ENCODE data around the gene SMAD2.

SMAD2 gene

GRCh38 chr18:47946889-47947288 lies 16.4 kb upstream of the SMAD2 start:
- TF ChIP-seq GATA3 (IDR thresholded peaks at IDR 0.05; ENCODE audit: low read depth, low read length) (no peak), GATA2 (IDR thresholded peaks at IDR 0.05; ENCODE audit: low read depth, low read length) (no peak)

DNA sequence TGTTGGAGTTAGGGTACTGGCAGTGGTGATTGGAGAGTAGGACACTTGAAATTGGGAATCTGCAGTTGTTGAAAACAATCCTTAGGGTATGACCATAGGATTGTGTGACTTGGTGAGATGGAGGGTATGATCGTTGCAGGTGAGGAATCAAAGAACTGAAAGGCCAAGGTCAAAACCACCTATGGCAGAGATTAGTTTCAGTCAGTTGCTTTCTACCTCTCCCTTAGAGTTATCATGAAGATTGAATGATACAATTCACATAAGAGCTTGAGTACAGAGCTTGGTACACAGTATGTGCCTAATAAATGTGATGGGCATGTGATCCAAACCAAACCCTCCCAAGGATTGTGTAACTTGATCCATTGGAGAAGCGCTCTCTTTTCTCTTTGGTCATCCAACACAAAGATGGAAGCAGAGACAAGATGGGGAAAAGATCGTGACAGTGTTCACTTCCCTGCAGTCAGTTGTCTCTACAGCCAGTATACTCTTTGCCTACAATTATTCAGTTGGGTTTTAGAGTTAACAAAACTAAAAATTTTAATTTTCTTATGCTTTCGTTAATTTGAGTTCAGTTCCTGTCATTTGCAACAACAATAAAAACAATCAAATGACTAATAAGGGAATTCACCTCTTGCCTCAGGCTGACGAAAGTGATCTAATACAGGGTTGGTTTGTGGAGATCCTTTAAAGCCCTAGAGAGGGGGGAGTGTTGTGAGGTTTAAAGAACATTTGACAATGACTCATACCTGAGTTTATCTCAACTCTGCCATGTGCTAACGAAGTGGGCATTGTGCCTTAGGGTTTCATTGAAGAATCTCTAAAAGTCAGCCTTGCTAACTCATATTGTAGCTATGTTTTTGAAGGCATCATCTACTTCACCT lies 14.8 kb upstream of the SMAD2 start:
- TF ChIP-seq GATA2 (IDR thresholded peaks at IDR 0.05; ENCODE audit: low read depth, low read length) (no peak), GATA3 (IDR thresholded peaks at IDR 0.05; ENCODE audit: low read depth, low read length) (no peak)

DNA sequence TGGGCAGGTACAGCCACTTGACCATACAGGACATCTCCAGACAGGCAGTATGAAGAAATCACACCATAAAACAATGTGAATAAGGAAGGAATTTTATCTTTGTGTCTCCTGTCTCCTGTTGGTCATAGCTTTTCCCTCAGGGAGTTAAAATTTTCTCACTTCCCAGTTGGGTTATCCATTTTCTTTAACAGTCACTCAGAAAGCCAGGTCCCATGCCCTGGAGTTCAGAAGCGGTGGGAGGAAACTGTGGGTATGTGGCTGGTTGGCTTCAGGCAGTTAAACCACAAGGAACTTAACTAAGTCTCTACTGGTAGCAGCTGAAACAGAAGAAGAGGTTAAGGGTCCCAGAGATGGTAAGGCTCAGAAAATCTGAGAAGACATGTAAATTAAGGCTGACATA lies 6.5 kb upstream of the SMAD2 start:
- TF ChIP-seq GATA3 (IDR thresholded peaks at IDR 0.05; ENCODE audit: low read depth, low read length) (no peak), GATA2 (IDR thresholded peaks at IDR 0.05; ENCODE audit: low read depth, low read length) (no peak)

DNA sequence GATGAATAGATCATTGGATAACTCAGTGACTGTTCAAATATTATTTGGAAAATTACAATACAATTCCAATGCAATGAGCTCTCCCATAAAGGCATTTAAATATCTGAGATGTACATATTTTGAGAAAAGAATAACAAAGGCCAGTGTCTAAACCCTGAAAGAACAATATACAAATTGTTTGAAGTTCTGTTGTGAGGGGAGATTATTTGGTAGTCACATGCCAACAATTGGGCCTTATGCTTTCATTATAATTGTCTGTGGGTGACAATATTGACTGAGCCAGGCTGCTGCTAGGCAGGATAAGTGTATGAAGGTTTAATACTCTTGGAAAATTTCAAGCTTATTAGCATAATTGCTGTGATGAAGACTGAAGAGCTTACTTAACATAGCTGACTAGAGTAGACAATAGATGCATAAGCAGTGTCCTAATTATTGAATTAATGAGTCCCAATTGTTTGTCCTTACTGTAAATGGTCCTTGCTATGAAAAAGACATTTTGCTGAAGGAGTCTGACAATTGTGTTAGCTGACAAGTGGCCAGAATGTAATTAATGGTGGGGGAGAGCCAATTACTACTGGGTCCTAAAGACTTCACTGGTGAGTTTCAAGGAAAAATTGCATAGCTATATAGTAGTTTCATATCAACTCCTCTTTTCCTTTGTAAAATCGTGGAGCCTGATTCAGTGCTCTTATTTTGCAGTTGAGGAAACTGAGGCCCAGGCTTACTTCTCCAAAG lies 5.0 kb upstream of the SMAD2 start:
- no peak for TF ChIP-seq GATA3 (IDR thresholded peaks at IDR 0.05; ENCODE audit: low read depth, low read length)
- no peak for TF ChIP-seq GATA2 (IDR thresholded peaks at IDR 0.05; ENCODE audit: low read depth, low read length)

- TF ChIP-seq GATA2 (IDR thresholded peaks at IDR 0.05; ENCODE audit: low read depth, low read length), result no peak
- no peak for TF ChIP-seq GATA3 (IDR thresholded peaks at IDR 0.05; ENCODE audit: low read depth, low read length)
Measured at GRCh38 chr18:47932603-47933002, 2.1 kb upstream of the SMAD2 start.

DNA sequence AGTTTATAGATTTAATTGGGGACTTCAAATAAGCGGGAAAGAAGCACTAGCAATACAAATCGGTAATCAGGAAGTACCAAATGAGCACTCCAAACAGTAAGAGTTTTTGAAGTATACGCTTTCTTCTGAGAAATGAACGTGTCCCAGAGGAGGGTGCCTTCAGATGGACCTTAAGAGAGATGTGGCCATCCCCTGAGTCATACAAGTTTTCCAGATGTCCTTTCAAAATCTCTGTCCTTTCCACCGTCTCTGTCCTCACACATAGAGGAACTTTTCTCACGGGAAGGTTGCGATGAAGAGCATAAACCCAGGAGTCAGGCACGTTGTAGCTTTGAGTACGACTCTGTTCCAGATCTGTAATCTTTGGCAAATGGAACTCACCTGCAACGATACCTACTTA lies 1.7 kb upstream of the SMAD2 start:
- no peak for TF ChIP-seq GATA3 (IDR thresholded peaks at IDR 0.05; ENCODE audit: low read depth, low read length)
- no peak for TF ChIP-seq GATA2 (IDR thresholded peaks at IDR 0.05; ENCODE audit: low read depth, low read length)

GRCh38 chr18:47931718-47932103 lies 1.3 kb upstream of the SMAD2 start:
- TF ChIP-seq GATA2 (IDR thresholded peaks at IDR 0.05; ENCODE audit: low read depth, low read length) (no peak), GATA3 (IDR thresholded peaks at IDR 0.05; ENCODE audit: low read depth, low read length) (no peak)

DNA sequence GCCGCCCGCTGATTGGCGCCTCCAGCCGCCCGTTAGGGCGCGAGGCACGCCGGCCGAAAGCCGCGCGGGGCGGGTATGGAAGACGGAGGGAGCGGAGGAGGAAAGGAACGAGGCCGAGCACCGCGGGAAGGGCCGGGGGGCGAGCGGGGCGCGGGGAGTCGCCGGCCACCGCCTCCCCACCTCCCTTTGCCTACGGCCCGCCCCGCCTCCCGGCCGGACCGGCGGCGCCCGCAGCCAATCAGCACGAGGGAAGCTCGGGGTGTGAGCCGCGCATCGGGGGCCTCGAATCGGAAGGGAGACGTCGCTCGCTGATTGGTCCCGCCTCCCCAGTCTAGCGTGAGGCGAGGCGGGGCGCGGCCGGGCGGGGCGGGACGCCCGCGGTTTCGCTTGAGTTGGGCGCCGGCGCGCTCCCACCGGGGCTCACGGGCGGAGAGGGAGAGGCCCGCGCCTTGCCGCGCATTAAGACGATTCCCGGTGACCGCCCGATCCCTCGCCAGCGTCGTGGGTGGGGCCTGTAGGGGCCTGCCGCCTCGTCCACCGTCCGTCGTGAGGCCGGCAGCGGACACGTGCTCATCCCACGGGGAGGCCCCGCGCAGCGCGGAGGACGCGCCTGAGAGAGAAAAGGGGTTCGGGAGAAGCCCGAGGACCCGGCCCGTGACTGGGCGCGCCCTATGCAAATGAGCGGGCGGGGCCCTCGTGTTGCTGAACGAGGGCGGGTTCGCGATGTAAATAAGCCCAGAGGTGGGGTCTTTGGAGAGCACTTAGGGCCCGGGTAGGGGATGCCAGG lies 665 bp upstream of the SMAD2 start:
- TF ChIP-seq GATA3 (IDR thresholded peaks at IDR 0.05; ENCODE audit: low read depth, low read length) (no peak), GATA2 (IDR thresholded peaks at IDR 0.05; ENCODE audit: low read depth, low read length) (no peak)

DNA sequence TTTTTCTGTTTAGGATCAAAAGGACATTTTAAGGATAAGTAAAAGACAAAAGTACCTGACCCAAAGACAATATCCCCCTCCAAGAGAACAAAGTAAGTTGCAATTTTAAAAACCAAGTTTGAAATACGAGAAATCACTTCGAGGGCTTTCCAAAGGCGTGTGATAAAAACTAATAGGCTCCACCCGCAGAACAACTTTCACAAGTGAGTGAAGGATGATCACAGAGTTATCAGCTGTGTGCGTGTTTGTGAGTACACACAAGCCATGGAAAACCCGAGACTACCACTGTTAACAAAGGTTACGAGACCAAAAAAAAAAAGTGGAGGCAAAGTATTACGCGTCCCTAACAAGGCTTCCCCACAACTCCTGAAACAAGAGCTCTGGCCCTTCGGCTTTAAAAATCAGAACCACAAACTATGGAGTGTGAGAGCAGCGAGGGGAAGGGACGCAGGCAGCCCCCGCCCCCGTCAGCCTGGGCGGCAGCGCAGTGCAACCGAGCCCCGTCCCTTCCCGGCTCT lies 719 bp downstream of the SMAD2 start:
- TF ChIP-seq GATA2 (IDR thresholded peaks at IDR 0.05; ENCODE audit: low read depth, low read length) (no peak), GATA3 (IDR thresholded peaks at IDR 0.05; ENCODE audit: low read depth, low read length) (no peak)

DNA sequence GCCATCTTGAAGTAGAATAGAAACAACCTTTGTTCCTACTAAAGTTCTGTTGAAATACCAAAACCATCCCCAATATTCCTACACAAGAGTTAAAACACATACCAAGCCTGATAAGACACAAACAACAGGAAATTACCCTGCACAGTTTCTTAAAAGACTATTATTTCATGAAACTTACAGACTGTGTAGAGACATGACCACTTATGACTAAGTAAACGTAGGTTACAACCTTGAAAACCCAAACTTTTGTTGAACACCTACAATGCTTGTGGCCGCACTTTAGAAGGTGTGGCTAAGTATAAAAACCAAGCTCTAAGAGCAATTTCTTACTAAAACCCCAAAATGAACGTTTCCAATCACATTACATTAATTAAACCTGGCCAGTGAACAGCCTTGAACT lies 2.0 kb downstream of the SMAD2 start:
- no peak for TF ChIP-seq GATA3 (IDR thresholded peaks at IDR 0.05; ENCODE audit: low read depth, low read length)
- TF ChIP-seq GATA2 (IDR thresholded peaks at IDR 0.05; ENCODE audit: low read depth, low read length), result no peak

DNA sequence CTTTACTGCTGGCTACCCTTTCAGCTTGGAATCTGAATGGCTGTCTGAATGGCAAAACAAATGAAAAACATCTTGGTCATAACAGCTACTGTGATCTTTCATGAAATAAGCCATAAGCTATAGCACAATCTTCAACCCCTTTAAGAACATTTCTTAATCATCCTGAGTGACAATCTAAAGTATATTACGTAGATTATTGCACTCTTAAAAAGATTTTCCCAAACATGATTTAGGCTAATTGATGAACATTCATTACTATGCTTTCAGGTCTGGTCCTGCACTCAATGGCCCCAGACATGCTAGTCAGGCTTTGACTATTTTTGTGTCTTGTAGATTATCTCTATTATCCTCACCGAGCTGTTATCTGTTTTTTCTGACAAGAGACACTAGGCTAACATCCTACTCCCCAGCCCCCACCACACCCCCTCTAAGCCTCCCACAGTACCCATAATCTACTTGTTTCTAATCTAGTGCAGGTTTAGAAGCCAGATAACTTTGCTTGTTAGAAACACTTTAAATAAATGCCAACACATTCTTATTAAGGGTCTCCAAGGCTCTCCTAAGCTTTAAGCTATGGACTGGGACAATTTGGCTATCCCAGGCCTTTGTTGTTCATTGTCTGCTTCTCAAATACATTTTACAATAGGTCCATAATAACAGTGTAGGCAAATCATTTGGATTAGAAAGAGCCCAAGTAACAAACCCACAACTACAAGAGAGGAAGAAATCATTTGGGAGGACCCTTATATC lies 4.2 kb downstream of the SMAD2 start:
- TF ChIP-seq GATA2 (IDR thresholded peaks at IDR 0.05; ENCODE audit: low read depth, low read length) (no peak), GATA3 (IDR thresholded peaks at IDR 0.05; ENCODE audit: low read depth, low read length) (no peak)

DNA sequence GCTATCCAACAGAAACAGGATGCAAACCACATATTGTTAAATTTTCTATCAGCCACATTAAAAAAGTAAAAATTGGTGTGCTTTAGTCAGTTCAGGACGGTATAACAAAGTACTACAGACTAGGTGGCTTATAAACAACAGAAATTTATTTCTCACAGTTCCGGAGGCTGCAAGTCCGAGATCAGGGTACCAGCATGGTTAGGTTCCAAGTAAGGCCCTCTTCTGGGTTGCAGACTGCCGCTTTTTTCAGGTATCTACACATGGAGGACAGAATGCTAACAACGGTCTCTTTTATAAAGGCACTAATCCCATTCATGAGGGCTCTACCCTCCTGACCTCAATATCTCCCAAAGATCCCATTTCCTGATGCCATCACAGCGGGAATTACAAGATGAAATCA lies 10.5 kb downstream of the SMAD2 start:
- TF ChIP-seq GATA2 (IDR thresholded peaks at IDR 0.05; ENCODE audit: low read depth, low read length), result no peak

GRCh38 chr18:47917923-47918610 lies 12.4 kb downstream of the SMAD2 start:
- TF ChIP-seq GATA2 (IDR thresholded peaks at IDR 0.05; ENCODE audit: low read depth, low read length), result no peak
- no peak for TF ChIP-seq GATA3 (IDR thresholded peaks at IDR 0.05; ENCODE audit: low read depth, low read length)
